Measurements from ENCODE around the gene PMF1.

PMF1 gene

DNA sequence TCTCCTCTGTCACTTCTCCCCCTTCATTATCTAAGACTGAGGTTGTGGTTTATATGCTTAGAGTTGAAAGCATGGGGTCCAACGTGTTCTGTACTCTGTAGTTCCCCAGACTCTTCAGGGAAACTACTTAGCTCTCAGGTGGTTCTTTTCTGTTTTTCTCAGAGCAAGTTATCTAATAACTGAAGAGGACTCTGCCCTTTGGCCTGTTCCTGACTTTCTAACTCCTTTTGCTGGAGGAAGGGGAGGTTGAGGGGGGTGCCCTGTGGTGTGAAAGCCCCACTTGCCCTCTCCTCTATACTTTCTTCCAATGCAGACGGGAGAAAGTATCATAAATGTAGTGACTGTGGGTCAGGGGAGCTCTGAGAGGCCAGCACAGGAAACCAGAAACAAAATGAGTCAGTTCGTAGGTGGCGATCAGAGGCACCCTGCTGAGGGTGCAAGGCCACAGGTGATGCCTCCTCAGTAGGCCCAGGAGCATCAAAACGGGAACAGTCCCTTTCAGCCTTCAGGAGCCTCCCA is 13.9 kb upstream of the PMF1 start:
- peaks cover 4% of the 10 kb centered on the region for H3K4me1 ChIP-seq (ENCODE audit: insufficient read depth, poor library complexity, severe bottlenecking)
- DNase-seq (ENCODE audit: low spot score): no peak
- H3K9me3 ChIP-seq (ENCODE audit: severe bottlenecking): no peaks in the 10 kb centered on the region
- ATAC-seq (ENCODE audit: low read depth): no peak
- no peak overlapping the region for H3K4me3 ChIP-seq (ENCODE audit: severe bottlenecking)
- no peak overlapping the region for H3K27ac ChIP-seq (ENCODE audit: poor library complexity, severe bottlenecking)
- no peaks in the 10 kb centered on the region for H3K27me3 ChIP-seq (ENCODE audit: insufficient read depth, poor library complexity, severe bottlenecking)
- H3K36me3 ChIP-seq (ENCODE audit: low read depth): peaks cover 13% of the 10 kb centered on the region
- TF ChIP-seq, protein P1, sequence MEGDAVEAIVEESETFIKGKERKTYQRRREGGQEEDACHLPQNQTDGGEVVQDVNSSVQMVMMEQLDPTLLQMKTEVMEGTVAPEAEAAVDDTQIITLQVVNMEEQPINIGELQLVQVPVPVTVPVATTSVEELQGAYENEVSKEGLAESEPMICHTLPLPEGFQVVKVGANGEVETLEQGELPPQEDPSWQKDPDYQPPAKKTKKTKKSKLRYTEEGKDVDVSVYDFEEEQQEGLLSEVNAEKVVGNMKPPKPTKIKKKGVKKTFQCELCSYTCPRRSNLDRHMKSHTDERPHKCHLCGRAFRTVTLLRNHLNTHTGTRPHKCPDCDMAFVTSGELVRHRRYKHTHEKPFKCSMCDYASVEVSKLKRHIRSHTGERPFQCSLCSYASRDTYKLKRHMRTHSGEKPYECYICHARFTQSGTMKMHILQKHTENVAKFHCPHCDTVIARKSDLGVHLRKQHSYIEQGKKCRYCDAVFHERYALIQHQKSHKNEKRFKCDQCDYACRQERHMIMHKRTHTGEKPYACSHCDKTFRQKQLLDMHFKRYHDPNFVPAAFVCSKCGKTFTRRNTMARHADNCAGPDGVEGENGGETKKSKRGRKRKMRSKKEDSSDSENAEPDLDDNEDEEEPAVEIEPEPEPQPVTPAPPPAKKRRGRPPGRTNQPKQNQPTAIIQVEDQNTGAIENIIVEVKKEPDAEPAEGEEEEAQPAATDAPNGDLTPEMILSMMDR (IDR thresholded peaks at IDR 0.05; ENCODE audit: poor library complexity, severe bottlenecking): no peak

DNA sequence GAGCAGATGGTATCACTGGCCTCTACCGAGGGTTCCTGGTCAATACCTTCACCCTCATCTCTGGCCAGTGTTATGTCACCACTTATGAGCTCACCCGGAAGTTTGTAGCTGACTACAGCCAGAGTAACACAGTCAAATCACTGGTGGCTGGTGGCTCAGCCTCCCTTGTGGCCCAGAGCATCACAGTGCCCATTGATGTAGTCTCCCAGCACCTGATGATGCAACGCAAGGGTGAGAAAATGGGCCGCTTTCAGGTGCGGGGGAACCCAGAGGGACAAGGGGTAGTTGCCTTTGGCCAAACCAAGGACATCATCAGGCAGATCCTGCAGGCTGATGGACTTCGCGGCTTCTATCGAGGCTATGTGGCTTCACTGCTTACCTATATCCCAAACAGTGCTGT is 12.8 kb upstream of the PMF1 start:
- Histone ChIP-seq H3K27ac (ENCODE audit: poor library complexity, severe bottlenecking) (no peak overlapping the region), H3K36me3 (ENCODE audit: low read depth) (peaks cover 13% of the 10 kb centered on the region)
- ATAC-seq (ENCODE audit: low read depth): no peak

DNA sequence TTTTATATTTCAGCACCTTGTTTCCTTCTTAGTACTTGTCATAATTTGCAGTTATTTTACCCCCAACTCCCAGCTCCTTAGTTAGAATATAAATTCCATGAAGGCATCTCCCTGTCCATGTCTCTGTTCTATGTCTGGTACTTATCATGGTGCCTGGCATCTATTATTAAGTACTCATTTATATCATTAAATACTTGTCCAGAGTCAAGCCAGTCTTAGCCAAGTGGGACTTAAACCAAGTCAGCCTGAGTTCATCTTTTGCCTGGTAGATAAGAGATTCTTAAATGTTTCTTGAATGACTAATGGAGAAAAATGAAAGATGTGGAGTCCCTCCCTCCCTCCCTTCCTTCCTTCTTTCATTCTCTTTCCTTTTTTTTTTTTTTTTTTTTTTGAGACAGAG is 9.5 kb upstream of the PMF1 start:
- DNase-seq (ENCODE audit: low spot score) (no peak), ATAC-seq (ENCODE audit: low read depth) (no peak)
- no peak overlapping the region for H3K4me3 ChIP-seq (ENCODE audit: severe bottlenecking)
- H3K27me3 ChIP-seq (ENCODE audit: insufficient read depth, poor library complexity, severe bottlenecking): no peaks in the 10 kb centered on the region
- peaks cover 29% of the 10 kb centered on the region for H3K36me3 ChIP-seq (ENCODE audit: low read depth)
- TF ChIP-seq, protein P1 (IDR thresholded peaks at IDR 0.05; ENCODE audit: poor library complexity, severe bottlenecking): no peak
- H3K9me3 ChIP-seq (ENCODE audit: severe bottlenecking): no peaks in the 10 kb centered on the region
- H3K4me1 ChIP-seq (ENCODE audit: insufficient read depth, poor library complexity, severe bottlenecking): no peaks in the 10 kb centered on the region
- H3K27ac ChIP-seq (ENCODE audit: poor library complexity, severe bottlenecking): no peak overlapping the region

More for the DNA sequence above, 12.8 kb upstream of the PMF1 start:
- Histone ChIP-seq H3K27me3 (ENCODE audit: insufficient read depth, poor library complexity, severe bottlenecking) (no peaks in the 10 kb centered on the region), H3K4me3 (ENCODE audit: severe bottlenecking) (no peak overlapping the region), H3K9me3 (ENCODE audit: severe bottlenecking) (no peaks in the 10 kb centered on the region), H3K4me1 (ENCODE audit: insufficient read depth, poor library complexity, severe bottlenecking) (no peaks in the 10 kb centered on the region)
- DNase-seq (ENCODE audit: low spot score): no peak
- TF ChIP-seq, protein P1 (IDR thresholded peaks at IDR 0.05; ENCODE audit: poor library complexity, severe bottlenecking): no peak

DNA sequence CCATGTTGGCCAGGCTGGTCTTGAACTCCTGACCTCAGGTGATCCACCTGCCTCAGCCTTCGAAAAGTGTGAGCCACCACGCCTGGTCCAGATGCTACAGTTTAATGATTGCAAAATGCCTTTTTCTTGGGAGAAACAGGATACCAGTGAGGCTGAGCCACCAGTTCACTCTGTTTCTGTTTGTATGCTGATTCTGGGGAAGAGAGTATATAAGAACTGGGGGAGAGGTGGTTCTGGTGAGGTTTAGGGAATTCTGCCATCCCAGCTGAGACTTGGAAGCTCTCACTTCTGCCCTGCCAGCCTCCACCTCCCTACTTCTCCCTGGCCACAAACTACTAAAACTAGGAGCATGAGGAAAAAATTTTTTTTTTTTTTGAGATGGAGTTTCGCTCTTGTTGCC is 8.1 kb upstream of the PMF1 start:
- H3K36me3 ChIP-seq (ENCODE audit: low read depth): peaks cover 32% of the 10 kb centered on the region
- TF ChIP-seq, protein P1 (IDR thresholded peaks at IDR 0.05; ENCODE audit: poor library complexity, severe bottlenecking): no peak
- no peak overlapping the region for H3K27ac ChIP-seq (ENCODE audit: poor library complexity, severe bottlenecking)
- no peaks in the 10 kb centered on the region for H3K27me3 ChIP-seq (ENCODE audit: insufficient read depth, poor library complexity, severe bottlenecking)
- DNase-seq (ENCODE audit: low spot score) (no peak), ATAC-seq (ENCODE audit: low read depth) (no peak)
- no peaks in the 10 kb centered on the region for H3K9me3 ChIP-seq (ENCODE audit: severe bottlenecking)
- no peaks in the 10 kb centered on the region for H3K4me1 ChIP-seq (ENCODE audit: insufficient read depth, poor library complexity, severe bottlenecking)
- H3K4me3 ChIP-seq (ENCODE audit: severe bottlenecking): no peak overlapping the region

DNA sequence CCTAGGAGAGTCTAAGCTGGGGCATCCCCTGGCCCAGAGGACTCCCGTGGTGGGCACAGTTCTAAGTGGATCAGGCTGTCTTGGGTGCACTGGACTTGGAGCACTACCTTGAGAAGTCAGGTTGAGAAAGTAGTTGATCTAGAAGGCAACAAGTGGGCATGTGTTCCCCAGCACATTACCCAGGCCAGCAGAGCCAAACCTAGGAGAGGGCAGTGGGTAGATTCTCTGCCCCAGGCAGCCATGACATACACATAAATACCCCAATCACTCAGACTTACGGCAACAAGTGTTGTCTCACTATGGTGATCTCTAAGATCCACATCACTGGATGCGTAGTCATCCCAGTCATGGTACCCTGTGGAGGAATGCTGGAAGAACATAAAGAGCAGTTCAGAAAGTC is 1.6 kb upstream of the PMF1 start:
- Histone ChIP-seq H3K9me3 (ENCODE audit: severe bottlenecking) (no peaks in the 10 kb centered on the region), H3K4me3 (ENCODE audit: severe bottlenecking) (no peak overlapping the region), H3K36me3 (ENCODE audit: low read depth) (peaks cover 22% of the 10 kb centered on the region), H3K27ac (ENCODE audit: poor library complexity, severe bottlenecking) (no peak overlapping the region), H3K4me1 (ENCODE audit: insufficient read depth, poor library complexity, severe bottlenecking) (peaks cover 9% of the 10 kb centered on the region), H3K27me3 (ENCODE audit: insufficient read depth, poor library complexity, severe bottlenecking) (no peaks in the 10 kb centered on the region)
- TF ChIP-seq, protein P1 (IDR thresholded peaks at IDR 0.05; ENCODE audit: poor library complexity, severe bottlenecking): no peak
- no peak for DNase-seq (ENCODE audit: low spot score)
- ATAC-seq (ENCODE audit: low read depth): no peak

All from RWPE2 (cell line).